Bone marrow (tissue), 2 donors: ENCODE data around the gene ITPR1.

Source experiments
- DNase-seq, 2 donors: peaks; one replicate each; lab custom pipeline; 2025; lab: John Stamatoyannopoulos, UW

Gene ITPR1

GRCh38 chr3:4855676-4856075 is 362.5 kb downstream of the ITPR1 start:
- peak in 1 of 2 donors; percentile 97 for DNase-seq

GRCh38 chr3:4856136-4856535 is 363.0 kb downstream of the ITPR1 start:
- no peak for DNase-seq

GRCh38 chr3:4856564-4856963 is 363.4 kb downstream of the ITPR1 start:
- DNase-seq, result no peak

GRCh38 chr3:4856986-4857385 is 363.8 kb downstream of the ITPR1 start:
- DNase-seq, result no peak

- no peak for DNase-seq
These were observed 366.6 kb downstream of the ITPR1 start for GRCh38 chr3:4859788-4860187.

- no peak for DNase-seq
These were observed 369.8 kb downstream of the ITPR1 start for GRCh38 chr3:4862973-4863372.

- no peak for DNase-seq
These were observed 371.4 kb downstream of the ITPR1 start for GRCh38 chr3:4864503-4864902.

- DNase-seq, result no peak
These were observed 372.6 kb downstream of the ITPR1 start for GRCh38 chr3:4865714-4866113.

- DNase-seq, result no peak
These were observed 373.7 kb downstream of the ITPR1 start for GRCh38 chr3:4866866-4867265.

- DNase-seq, result no peak
These were observed 384.1 kb downstream of the ITPR1 start for GRCh38 chr3:4877173-4877787.

- no peak for DNase-seq
These were observed 387.7 kb downstream of the ITPR1 start for GRCh38 chr3:4880850-4881249.

- no peak for DNase-seq
These were observed 389.4 kb downstream of the ITPR1 start for GRCh38 chr3:4882548-4882947.

GRCh38 chr3:4883011-4883410 is 389.9 kb downstream of the ITPR1 start:
- DNase-seq, result no peak

- no peak for DNase-seq
These were observed 391.7 kb downstream of the ITPR1 start for GRCh38 chr3:4884888-4885287.

GRCh38 chr3:4885316-4885715 is 392.2 kb downstream of the ITPR1 start:
- DNase-seq, result no peak

- DNase-seq, result no peak
These were observed 393.3 kb downstream of the ITPR1 start for GRCh38 chr3:4886448-4886847.

- no peak for DNase-seq
These were observed 394.0 kb downstream of the ITPR1 start for GRCh38 chr3:4887177-4887576.

GRCh38 chr3:4888913-4889846 is 396.0 kb downstream of the ITPR1 start:
- peak in 1 of 2 donors; percentile 39 for DNase-seq

- DNase-seq, result no peak
These were observed 396.7 kb downstream of the ITPR1 start for GRCh38 chr3:4889896-4890295.

- no peak for DNase-seq
These were observed 401.9 kb downstream of the ITPR1 start for GRCh38 chr3:4894891-4895530.

GRCh38 chr3:4895838-4896237 is 402.7 kb downstream of the ITPR1 start:
- no peak for DNase-seq
